A172 (cell line): ENCODE results near the gene PPP3CA. TPM values are rescaled to one million over a fixed set of nuclear protein-coding genes. Genes with fewer than 3 reads are reported as not detected.
A peak's percentile ranks its signal among the peaks of the same experiment; 100 is the strongest.

Experiments
- DNase-seq: peaks from one replicate; pipeline ENCODE4 v3.0.0-alpha.2; 2015; ENCODE audit warnings: low spot score
- total RNA-seq: library from RNA; depleted of rRNA; stranded (reverse); fragments of >200 nt; shearing (Covaris generic); gene quantifications from 2 replicates; pipeline ENCODE4 v1.2.3, GENCODE V29; 2014

Gene PPP3CA
- total RNA-seq, 1 experiment from 2014 or later: 40.6 TPM

GRCh38 chr4:101331017-101331416 is 16.3 kb downstream of the PPP3CA start:
- DNase-seq: no peak

- DNase-seq: no peak
These were observed 17.7 kb downstream of the PPP3CA start for GRCh38 chr4:101329592-101329991.

- no peak for DNase-seq
These were observed 19.2 kb downstream of the PPP3CA start for GRCh38 chr4:101328063-101328602.

- no peak for DNase-seq
These were observed 20.8 kb downstream of the PPP3CA start for GRCh38 chr4:101326576-101326975.

DNA sequence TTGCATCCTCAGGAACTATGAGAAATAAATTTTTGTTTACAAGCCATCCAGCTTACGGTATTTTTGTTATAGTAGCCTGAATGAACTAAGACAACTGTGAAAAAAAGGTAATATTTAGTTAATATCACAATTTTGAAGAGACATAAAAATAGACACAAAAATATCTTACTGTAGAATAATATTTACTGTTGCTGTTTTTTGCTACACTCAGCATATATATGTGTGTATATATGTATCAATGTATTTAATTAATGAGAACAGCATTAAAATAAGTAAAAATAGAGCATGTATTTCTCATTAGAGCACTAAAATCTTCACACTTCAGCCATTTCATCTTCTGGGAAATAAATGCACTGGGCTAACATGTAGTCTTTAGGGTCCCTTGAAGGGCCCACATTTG is 24.6 kb downstream of the PPP3CA start:
- no peak for DNase-seq

DNA sequence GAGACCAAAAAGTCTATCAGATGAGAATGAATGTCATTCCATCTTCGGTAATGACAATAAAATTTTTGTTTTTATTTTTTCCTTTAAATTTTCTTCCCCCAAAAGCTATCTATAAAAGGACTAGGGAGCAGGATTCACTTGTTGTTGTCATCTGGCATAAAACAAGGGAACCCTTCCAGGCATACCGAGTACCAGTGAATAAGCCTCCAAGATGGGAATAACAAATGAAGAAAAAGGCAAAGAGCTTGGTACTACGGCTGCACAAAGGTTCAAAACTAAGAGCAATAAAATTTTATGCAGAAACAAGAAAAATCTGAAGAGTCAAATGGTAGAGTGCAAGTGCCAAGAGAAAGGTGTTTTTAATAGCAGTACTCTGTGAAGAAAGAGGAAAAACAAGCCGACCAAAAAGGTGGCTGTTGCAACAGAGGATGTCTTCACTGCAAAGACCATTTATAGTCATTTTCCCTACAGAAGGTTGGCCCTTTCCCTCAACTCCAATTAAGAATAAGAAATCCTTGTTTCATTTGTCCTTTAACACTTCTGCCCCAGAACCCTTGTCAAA is 25.8 kb downstream of the PPP3CA start:
- no peak for DNase-seq

DNA sequence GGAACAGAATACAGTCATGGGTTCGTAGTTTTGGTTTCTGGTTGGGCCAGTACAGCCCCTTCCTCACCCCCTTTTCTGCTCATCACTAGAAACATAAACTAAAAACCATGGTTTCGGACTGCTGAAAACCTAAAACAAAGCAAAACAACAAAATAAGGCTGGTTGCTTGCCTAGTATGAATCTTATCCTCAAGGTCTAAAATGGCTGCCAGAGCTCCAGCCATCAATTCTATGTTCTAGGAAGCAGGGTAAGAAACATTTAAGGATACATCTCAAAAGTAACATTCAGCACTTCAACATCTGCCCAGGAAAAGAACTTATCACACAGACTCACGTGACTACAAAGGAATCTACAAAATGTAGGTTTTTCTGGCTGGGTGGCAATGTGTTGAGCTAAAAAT is 31.5 kb downstream of the PPP3CA start:
- no peak for DNase-seq

- no peak for DNase-seq
These were observed 32.3 kb downstream of the PPP3CA start for GRCh38 chr4:101315041-101315440.

DNA sequence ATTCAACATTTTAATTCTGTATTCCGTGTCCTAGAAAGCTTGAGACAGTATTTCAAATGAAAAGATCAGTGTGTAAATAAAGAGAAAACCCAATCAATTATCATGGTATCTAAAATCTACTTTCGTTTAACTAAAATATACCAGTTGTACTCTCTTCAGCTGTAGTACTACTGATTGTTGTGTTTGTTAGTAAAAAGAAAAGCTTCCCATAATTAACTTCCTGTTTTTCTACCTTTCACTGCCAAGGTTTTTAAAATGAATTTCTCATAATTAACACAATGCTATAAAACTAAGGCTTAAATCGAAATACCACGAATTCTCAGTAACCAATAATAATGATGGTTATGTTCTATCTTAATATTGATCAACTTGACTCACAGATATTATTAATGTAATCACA is 37.4 kb downstream of the PPP3CA start:
- no peak for DNase-seq

DNA sequence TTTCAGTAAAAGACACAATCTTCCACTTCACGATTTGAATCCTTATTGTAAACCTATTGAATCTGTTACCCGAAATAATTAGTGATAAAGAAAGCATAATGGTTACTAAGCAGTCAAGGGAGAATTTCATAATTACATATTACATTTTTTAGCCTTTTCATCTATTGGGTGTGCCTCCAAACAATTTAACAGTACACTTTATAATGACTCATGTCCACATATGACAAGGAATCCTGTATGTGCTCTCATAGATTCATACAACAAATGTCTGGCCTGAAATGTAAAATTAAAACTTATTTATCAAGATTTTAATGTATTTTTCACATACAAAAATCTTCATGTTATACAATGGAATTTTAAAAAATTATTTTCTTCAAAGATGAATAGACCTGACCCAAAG is 39.4 kb downstream of the PPP3CA start:
- no peak for DNase-seq

DNA sequence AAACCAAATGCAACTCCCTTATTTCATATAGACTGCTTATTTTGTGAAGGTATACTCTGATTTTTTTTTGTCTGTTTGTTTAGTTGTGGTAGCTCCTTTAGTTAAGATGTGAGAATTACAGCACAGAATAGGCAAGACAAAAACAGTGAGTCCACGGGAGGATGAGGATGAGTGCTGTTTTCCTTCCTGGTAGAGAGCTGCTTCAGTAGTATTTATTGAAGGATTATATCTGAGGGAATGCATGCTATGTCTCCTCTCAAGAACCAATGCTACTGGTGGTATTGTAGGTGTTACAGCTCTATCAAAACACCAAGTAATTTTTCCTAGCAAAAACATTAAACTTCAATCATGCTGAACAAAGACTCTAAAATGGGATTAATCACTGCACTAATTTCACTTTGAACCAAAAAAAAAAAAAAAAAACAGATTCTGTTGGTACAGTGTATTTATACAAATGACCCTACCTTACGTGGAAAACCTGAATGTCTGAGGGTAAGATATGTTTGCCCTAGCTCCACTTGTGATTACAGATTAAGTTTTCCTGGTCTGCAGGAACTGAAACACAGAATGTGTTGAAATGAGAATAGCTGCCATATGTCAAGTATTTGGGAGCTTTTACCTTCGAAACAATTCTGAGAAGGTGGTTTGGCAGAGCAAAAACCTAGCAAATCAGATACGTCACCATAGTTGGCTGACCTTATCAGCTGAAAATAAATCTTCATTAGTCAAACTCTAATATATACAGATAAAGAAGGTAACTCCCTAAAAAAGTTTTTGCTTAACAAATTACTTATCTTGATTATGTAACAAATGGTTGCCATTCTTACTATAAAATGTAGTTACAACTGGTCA is 40.3 kb downstream of the PPP3CA start:
- DNase-seq: no peak

- no peak for DNase-seq
These were observed 41.1 kb downstream of the PPP3CA start for GRCh38 chr4:101306225-101306624.

- peak; percentile 10 for DNase-seq
These were observed 42.4 kb downstream of the PPP3CA start for GRCh38 chr4:101304916-101305315.

- DNase-seq: no peak
These were observed 47.3 kb downstream of the PPP3CA start for GRCh38 chr4:101299899-101300540.

GRCh38 chr4:101299021-101299420 is 48.3 kb downstream of the PPP3CA start:
- no peak for DNase-seq

GRCh38 chr4:101295691-101296090 is 51.6 kb downstream of the PPP3CA start:
- no peak for DNase-seq

- DNase-seq: no peak
These were observed 52.7 kb downstream of the PPP3CA start for GRCh38 chr4:101294597-101294996.

DNA sequence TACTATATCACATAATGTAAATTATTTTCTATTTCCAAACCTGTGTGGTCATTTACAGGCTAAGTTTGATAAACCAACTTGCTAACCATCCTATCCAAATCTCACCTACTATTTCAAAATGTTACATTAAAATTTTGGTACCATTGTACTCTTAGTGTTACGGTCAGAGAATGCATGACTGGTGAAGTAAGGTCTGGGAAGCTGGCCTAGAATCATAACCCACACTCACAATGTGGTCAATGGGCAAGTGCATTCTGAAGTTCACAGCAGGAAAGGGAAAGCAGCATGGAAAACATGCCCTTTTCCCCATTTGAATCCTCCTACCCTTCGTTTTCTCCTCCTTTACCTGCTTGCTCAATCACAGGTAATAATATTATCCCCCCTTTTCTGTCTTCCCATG is 54.4 kb downstream of the PPP3CA start:
- DNase-seq: no peak

- no peak for DNase-seq
These were observed 55.1 kb downstream of the PPP3CA start for GRCh38 chr4:101292214-101292613.

DNA sequence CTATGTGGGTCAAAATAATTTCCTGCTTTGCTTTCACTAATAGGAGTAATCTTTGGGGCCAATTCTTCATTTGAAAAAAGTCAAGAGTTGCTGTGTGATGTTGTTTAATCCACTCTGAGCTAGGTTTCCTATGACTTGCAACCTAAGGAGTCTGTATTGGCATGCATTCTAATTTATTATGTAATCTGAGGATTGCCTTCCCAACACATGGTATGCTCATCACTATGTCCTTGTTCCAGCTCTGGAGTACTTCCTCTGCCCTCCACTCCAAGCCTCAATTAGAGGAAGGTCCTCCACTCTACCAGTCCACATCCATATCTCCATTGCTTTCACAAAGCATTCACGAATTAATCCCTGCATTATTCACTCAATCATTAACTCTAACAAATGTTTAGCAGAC is 56.1 kb downstream of the PPP3CA start:
- no peak for DNase-seq

DNA sequence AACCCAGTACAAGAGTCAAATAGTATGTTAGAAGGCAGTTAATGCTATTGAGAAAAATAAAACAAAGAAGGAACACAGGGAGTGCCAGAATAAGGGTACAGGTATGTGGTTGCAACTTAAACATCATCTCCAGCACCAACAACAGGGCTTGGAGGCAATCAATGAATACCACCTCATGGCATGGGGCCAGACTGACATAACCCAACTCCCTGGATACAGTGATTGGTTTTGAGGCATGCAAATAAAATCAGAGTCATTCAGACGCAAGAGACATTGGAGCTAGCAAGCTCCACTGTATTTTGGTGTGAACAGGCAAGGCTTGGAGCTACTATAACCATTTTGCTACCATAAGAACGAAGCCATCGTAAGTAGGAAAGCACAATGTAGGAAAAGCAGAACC is 56.7 kb downstream of the PPP3CA start:
- DNase-seq: no peak

GRCh38 chr4:101289306-101289705 is 58.0 kb downstream of the PPP3CA start:
- no peak for DNase-seq
